SU-DHL-6 (cell line): ENCODE data around the gene CD19.

Experiments used
- H2AFZ ChIP-seq: fragments of 200-600 bp; sonication (generic); 2 replicates; pipeline ENCODE4 v1.6.1; 2014; ENCODE audit warnings: low read depth, mild to moderate bottlenecking, moderate library complexity, mixed read lengths, antibody characterized with exemption, low read length; ENCODE audit not compliant: severe bottlenecking
- H3F3A ChIP-seq: fragments of 200-600 bp; shearing (Covaris generic); 2 replicates; pipeline ENCODE4 v1.6.0; 2016; ENCODE audit warnings: antibody characterized with exemption, mild to moderate bottlenecking; ENCODE audit not compliant: insufficient read depth
- H3K27ac ChIP-seq: fragments of 200-600 bp; sonication (generic); 2 replicates; pipeline ENCODE4 v1.5.1; 2016; ENCODE audit warnings: low read depth, mild to moderate bottlenecking, low read length, moderate library complexity, mixed read lengths
- H3K27me3 ChIP-seq: fragments of 200-600 bp; sonication (generic), shearing (Covaris generic); 2 replicates; pipeline ENCODE4 v1.6.0; 2014; ENCODE audit warnings: mild to moderate bottlenecking, low read length
- H3K36me3 ChIP-seq: fragments of 200-600 bp; sonication (generic); 2 replicates; pipeline ENCODE4 v1.6.1; 2014; ENCODE audit warnings: mild to moderate bottlenecking, low read length, mixed read lengths
- H3K4me2 ChIP-seq: fragments of 300-600, 200-600 bp; shearing (Covaris generic), sonication (generic); 2 replicates; pipeline ENCODE4 v1.6.0; 2014; ENCODE audit warnings: low read length, low read depth, mild to moderate bottlenecking; ENCODE audit not compliant: poor library complexity, severe bottlenecking
- H3K4me3 ChIP-seq: fragments of 200-600 bp; sonication (generic); 2 replicates; pipeline ENCODE4 v1.5.1; 2014; ENCODE audit warnings: antibody characterized with exemption, low read length, mild to moderate bottlenecking, mixed read lengths; ENCODE audit not compliant: insufficient read depth, poor library complexity, severe bottlenecking
- H3K79me2 ChIP-seq: fragments of 200-600 bp; sonication (generic); 2 replicates; pipeline ENCODE4 v1.6.1; 2014; ENCODE audit warnings: mild to moderate bottlenecking, low read length, moderate library complexity; ENCODE audit not compliant: insufficient read depth
- H3K9ac ChIP-seq: fragments of 200-600 bp; sonication (generic); 2 replicates; pipeline ENCODE4 v1.7.0; 2014; ENCODE audit warnings: mild to moderate bottlenecking, low read length
- H3K9me2 ChIP-seq: fragments of 200-600 bp; sonication (generic); replicated peaks from 2 replicates; pipeline ENCODE4 v1.6.1; 2014; ENCODE audit warnings: low read length; ENCODE audit not compliant: insufficient read depth
- H3K9me3 ChIP-seq: fragments of 200-600 bp; sonication (generic); 2 replicates; pipeline ENCODE4 v1.6.1; 2014; ENCODE audit warnings: low read length, mixed read lengths; ENCODE audit not compliant: insufficient read depth
- H4K20me1 ChIP-seq: fragments of 200-600 bp; sonication (generic); 2 replicates; pipeline ENCODE4 v1.6.1; 2014; ENCODE audit warnings: low read depth, mild to moderate bottlenecking, antibody characterized with exemption, low read length, moderate library complexity, mixed read lengths
- EZH2phosphoT487 ChIP-seq: fragments of 200-600 bp; sonication (generic), shearing (Covaris generic); conservative IDR thresholded peaks from 2 replicates; pipeline ENCODE4 v1.6.1; 2018; ENCODE audit warnings: mild to moderate bottlenecking, antibody characterized with exemption, low read length, moderate library complexity, mixed read lengths
- TF ChIP-seq, protein P1 (sequence below): fragments of 200-600 bp; sonication (generic); IDR thresholded peaks from one replicate; pipeline ENCODE4 v1.5.1; 2017; ENCODE audit warnings: antibody characterized with exemption, mild to moderate bottlenecking, low read length, moderate library complexity; ENCODE audit not compliant: insufficient read depth, poor library complexity, severe bottlenecking

CD19 gene

DNA sequence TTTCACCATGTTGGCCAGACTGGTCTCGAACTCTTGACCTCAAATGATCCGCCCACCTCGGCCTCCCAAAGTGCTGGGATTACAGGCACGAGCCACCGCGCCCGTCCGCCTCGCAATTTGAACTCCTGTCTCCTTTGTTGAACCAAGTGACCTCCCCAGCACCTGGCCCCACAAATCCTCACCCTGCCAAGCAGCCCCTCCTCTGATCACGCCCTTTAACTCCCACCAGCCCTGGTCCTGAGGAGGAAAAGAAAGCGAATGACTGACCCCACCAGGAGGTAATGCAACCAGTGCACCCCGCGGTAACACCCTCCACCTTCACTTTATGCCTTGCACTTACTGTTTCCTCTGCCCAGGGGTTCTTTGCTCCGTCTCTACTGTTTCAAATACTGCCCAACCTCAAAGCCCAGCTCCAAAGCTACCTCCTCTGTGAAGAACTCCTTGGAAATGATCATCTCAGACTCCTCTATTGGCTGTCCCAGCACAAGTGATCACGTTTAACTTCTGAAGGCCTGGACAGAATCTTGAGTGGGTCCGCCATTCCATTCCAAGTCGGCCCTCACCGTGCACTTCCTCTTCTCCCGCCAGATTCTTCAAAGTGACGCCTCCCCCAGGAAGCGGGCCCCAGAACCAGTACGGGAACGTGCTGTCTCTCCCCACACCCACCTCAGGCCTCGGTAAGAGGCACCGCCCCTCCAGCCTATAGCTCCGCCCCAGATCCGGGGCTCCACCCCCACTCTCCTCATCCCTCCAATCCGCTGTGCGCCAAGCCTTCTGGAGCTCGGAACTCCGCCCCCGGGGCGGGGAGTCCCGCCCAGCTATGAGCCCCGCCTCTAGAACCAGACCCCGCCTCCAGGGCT lies 4.4 kb downstream of the CD19 start:
- Histone ChIP-seq H3K79me2 (peaks cover 16% of the 10 kb centered on the region), H3K36me3 (peaks cover 5% of the 10 kb centered on the region; the same call in 1 of the 2 replicates), H3K9me3 (no peaks in the 10 kb centered on the region), H3K27ac (no peak overlapping the region), H3K4me3 (no peak overlapping the region), H3K9me2 (no peaks in the 10 kb centered on the region), H4K20me1 (no peaks in the 10 kb centered on the region), H3K27me3 (no peaks in the 10 kb centered on the region), H3K9ac (no peak overlapping the region), H2AFZ (no peak overlapping the region), H3K4me2 (no peak overlapping the region), H3F3A (peaks cover 9% of the 10 kb centered on the region)
- TF ChIP-seq EZH2phosphoT487, result no peak
- TF ChIP-seq, protein P1, sequence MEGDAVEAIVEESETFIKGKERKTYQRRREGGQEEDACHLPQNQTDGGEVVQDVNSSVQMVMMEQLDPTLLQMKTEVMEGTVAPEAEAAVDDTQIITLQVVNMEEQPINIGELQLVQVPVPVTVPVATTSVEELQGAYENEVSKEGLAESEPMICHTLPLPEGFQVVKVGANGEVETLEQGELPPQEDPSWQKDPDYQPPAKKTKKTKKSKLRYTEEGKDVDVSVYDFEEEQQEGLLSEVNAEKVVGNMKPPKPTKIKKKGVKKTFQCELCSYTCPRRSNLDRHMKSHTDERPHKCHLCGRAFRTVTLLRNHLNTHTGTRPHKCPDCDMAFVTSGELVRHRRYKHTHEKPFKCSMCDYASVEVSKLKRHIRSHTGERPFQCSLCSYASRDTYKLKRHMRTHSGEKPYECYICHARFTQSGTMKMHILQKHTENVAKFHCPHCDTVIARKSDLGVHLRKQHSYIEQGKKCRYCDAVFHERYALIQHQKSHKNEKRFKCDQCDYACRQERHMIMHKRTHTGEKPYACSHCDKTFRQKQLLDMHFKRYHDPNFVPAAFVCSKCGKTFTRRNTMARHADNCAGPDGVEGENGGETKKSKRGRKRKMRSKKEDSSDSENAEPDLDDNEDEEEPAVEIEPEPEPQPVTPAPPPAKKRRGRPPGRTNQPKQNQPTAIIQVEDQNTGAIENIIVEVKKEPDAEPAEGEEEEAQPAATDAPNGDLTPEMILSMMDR, result no peak

DNA sequence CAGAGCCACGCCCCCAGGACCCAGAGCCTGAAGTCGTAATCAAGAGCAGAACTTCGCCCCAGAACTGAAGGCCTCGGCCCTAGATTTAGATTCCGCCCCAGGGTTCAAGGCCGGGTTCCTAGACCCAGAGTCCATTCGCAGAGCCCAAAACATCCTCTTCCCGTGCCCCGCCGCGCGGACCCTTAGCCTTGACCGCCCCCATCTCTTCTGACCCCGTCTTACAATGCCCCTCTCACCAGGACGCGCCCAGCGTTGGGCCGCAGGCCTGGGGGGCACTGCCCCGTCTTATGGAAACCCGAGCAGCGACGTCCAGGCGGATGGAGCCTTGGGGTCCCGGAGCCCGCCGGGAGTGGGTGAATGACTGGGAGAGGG lies 5.0 kb downstream of the CD19 start:
- no peak overlapping the region for H2AFZ ChIP-seq

DNA sequence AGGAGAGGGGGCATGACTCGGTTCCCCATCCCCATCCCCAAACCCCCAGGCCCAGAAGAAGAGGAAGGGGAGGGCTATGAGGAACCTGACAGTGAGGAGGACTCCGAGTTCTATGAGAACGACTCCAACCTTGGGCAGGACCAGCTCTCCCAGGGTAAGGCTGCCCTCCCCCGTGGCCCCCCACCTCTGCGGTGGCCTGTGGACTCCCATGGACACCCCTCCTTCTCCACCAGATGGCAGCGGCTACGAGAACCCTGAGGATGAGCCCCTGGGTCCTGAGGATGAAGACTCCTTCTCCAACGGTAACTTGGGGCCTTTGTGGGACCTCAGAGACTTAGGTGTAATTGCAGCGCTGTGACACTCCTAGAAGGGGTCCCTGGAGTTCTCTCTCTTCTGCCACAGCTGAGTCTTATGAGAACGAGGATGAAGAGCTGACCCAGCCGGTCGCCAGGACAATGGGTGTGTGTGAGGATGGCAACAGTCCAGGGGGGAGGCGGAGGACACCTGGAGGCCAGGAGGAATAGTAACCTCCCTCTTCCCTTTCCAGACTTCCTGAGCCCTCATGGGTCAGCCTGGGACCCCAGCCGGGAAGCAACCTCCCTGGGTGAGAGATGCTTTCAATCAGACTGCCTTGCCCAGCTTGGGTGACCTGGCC lies 5.6 kb downstream of the CD19 start:
- no peak overlapping the region for H3K4me2 ChIP-seq

More for the DNA sequence above, 5.0 kb downstream of the CD19 start:
- peaks cover 5% of the 10 kb centered on the region; the same call in 1 of the 2 replicates for H3K36me3 ChIP-seq
- TF ChIP-seq EZH2phosphoT487, result no peak
- TF ChIP-seq, protein P1, result no peak
- no peaks in the 10 kb centered on the region for H3K9me3 ChIP-seq
- no peak overlapping the region for H3K4me3 ChIP-seq
- no peak overlapping the region for H3K4me2 ChIP-seq
- H3K79me2 ChIP-seq, result peaks cover 16% of the 10 kb centered on the region
- H3K27me3 ChIP-seq, result no peaks in the 10 kb centered on the region
- H3K9ac ChIP-seq, result no peak overlapping the region
- no peaks in the 10 kb centered on the region for H3K9me2 ChIP-seq
- H3K27ac ChIP-seq, result no peak overlapping the region
- peaks cover 7% of the 10 kb centered on the region; the same call in 1 of the 2 replicates for H3F3A ChIP-seq
- no peaks in the 10 kb centered on the region for H4K20me1 ChIP-seq

More for the DNA sequence above, 5.6 kb downstream of the CD19 start:
- TF ChIP-seq, protein P1, result no peak
- no peak for TF ChIP-seq EZH2phosphoT487
- Histone ChIP-seq H3F3A (peaks cover 4% of the 10 kb centered on the region; the same call in 1 of the 2 replicates), H4K20me1 (no peaks in the 10 kb centered on the region), H3K4me3 (no peak overlapping the region), H3K27me3 (no peaks in the 10 kb centered on the region), H3K9ac (no peak overlapping the region), H3K9me2 (no peaks in the 10 kb centered on the region), H2AFZ (no peak overlapping the region), H3K79me2 (peaks cover 11% of the 10 kb centered on the region), H3K27ac (no peak overlapping the region), H3K9me3 (no peaks in the 10 kb centered on the region), H3K36me3 (peaks cover 5% of the 10 kb centered on the region; the same call in 1 of the 2 replicates)
